HG02973 (cell line): ENCODE measurements around the gene MGAT3.

ENCODE experiments used
- ATAC-seq: cut with Tn5 transposase; IDR thresholded peaks from one replicate; pipeline ENCODE4 v1.9.1; 2021; ENCODE audit warnings: moderate library complexity; ENCODE audit not compliant: unreplicated experiment

MGAT3 gene

GRCh38 chr22:39469681-39470450, 13.1 kb downstream of the MGAT3 start:
- no peak for ATAC-seq

- no peak for ATAC-seq
Observed at GRCh38 chr22:39470451-39471291, 13.9 kb downstream of the MGAT3 start.

- ATAC-seq: no peak
Observed at GRCh38 chr22:39471381-39472141, 14.7 kb downstream of the MGAT3 start.

- no peak for ATAC-seq
Observed at GRCh38 chr22:39472570-39473556, 16.1 kb downstream of the MGAT3 start.

GRCh38 chr22:39473851-39474250, 17.0 kb downstream of the MGAT3 start:
- ATAC-seq: no peak

- ATAC-seq: no peak
Observed at GRCh38 chr22:39474351-39475111, 17.7 kb downstream of the MGAT3 start.

GRCh38 chr22:39475337-39475736, 18.5 kb downstream of the MGAT3 start:
- no peak for ATAC-seq

GRCh38 chr22:39475902-39476301, 19.1 kb downstream of the MGAT3 start:
- no peak for ATAC-seq

GRCh38 chr22:39476664-39477063, 19.9 kb downstream of the MGAT3 start:
- no peak for ATAC-seq

- no peak for ATAC-seq
Observed at GRCh38 chr22:39477542-39477941, 20.7 kb downstream of the MGAT3 start.

- ATAC-seq: no peak
Observed at GRCh38 chr22:39478441-39478850, 21.6 kb downstream of the MGAT3 start.

- ATAC-seq: no peak
Observed at GRCh38 chr22:39479254-39479653, 22.4 kb downstream of the MGAT3 start.

GRCh38 chr22:39480557-39480956, 23.7 kb downstream of the MGAT3 start:
- no peak for ATAC-seq

GRCh38 chr22:39481054-39481453, 24.2 kb downstream of the MGAT3 start:
- no peak for ATAC-seq

- no peak for ATAC-seq
Observed at GRCh38 chr22:39481595-39481994, 24.8 kb downstream of the MGAT3 start.

- no peak for ATAC-seq
Observed at GRCh38 chr22:39482768-39483167, 26.0 kb downstream of the MGAT3 start.

- ATAC-seq: no peak
Observed at GRCh38 chr22:39486951-39487825, 30.4 kb downstream of the MGAT3 start.

- no peak for ATAC-seq
Observed at GRCh38 chr22:39487826-39488520, 31.2 kb downstream of the MGAT3 start.
